ENCODE data around the gene SLC44A1. TPM values are rescaled to one million over a fixed set of nuclear protein-coding genes. Genes with fewer than 3 reads are reported as not detected.

Gene SLC44A1
- total RNA-seq, 1 donor from 2014 or later: 16.5 TPM

DNA sequence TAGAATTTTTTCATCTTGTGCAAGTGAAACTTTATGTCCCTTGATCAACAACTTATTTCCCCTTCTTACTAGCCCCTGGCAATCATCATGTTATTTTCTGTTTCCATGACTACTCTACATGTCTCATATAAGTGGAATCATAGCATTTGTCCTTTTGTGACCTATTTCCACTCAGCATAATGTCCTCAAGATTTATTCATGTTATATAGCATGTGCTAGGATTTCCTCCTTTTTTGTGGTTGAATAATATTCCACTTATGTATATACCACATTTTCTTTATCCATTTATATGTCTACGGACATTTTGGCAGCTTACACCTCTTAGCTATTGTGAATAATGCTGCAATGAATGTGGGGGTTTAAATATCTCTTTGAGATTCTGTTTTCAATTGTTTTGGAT, 224.4 kb downstream of the SLC44A1 start:
- H3K27me3 ChIP-seq (ENCODE audit: control insufficient read depth, insufficient read depth, low read length): no peaks in the 10 kb centered on the region
- peaks cover 1% of the 10 kb centered on the region for H3K36me3 ChIP-seq (ENCODE audit: control insufficient read depth, insufficient read depth, low read length)
- TF ChIP-seq, protein P1, sequence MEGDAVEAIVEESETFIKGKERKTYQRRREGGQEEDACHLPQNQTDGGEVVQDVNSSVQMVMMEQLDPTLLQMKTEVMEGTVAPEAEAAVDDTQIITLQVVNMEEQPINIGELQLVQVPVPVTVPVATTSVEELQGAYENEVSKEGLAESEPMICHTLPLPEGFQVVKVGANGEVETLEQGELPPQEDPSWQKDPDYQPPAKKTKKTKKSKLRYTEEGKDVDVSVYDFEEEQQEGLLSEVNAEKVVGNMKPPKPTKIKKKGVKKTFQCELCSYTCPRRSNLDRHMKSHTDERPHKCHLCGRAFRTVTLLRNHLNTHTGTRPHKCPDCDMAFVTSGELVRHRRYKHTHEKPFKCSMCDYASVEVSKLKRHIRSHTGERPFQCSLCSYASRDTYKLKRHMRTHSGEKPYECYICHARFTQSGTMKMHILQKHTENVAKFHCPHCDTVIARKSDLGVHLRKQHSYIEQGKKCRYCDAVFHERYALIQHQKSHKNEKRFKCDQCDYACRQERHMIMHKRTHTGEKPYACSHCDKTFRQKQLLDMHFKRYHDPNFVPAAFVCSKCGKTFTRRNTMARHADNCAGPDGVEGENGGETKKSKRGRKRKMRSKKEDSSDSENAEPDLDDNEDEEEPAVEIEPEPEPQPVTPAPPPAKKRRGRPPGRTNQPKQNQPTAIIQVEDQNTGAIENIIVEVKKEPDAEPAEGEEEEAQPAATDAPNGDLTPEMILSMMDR (IDR thresholded peaks at IDR 0.05; ENCODE audit: insufficient read depth, low read length, poor library complexity, severe bottlenecking): no peak
- no peak overlapping the region for H3K4me3 ChIP-seq (ENCODE audit: low read depth, low read length)
- DNase-seq (ENCODE audit: low read depth): no peak

DNA sequence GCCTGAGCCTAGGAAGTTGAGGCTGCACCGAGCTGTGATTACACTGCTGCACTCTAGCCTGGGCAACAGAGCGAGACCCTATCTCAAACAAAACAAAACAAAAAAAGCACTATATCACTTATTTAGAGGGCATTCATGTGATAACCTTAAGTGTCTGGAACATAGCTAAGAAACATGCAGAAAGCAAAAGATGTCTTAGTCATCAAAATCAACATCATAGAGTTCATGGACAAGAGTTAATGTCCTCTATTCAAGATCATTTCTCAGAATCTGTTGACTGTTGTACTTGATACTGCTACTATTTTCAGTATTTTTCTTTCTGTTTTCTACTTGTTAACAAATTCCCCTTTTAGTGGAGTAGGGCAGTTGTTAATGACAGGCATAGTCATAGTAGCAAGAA, 228.8 kb downstream of the SLC44A1 start:
- H3K36me3 ChIP-seq (ENCODE audit: control insufficient read depth, insufficient read depth, low read length): peaks cover 1% of the 10 kb centered on the region
- no peak overlapping the region for H3K4me3 ChIP-seq (ENCODE audit: low read depth, low read length)
- no peak for DNase-seq (ENCODE audit: low read depth)
- no peaks in the 10 kb centered on the region for H3K27me3 ChIP-seq (ENCODE audit: control insufficient read depth, insufficient read depth, low read length)
- TF ChIP-seq, protein P1 (IDR thresholded peaks at IDR 0.05; ENCODE audit: insufficient read depth, low read length, poor library complexity, severe bottlenecking): no peak

DNA sequence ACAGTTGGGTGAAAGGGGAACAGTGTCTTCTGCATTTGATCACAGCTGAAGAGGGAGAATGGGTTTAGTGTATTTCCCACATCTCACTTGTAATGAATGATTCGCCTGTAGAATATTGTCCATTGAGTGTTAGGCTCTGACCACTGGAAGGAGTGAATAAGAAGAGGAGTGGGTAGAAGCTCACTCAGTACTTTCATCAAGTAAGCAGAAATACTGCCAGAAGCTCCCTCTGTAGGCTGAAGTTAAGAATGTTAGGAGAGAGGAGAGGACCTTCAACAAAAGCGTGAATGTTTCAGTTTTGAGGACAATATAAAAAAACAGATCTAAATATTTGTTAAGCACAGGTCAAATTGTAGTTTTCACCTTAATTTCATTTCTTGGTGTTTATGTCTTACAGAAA, 230.9 kb downstream of the SLC44A1 start:
- no peaks in the 10 kb centered on the region for H3K27me3 ChIP-seq (ENCODE audit: control insufficient read depth, insufficient read depth, low read length)
- TF ChIP-seq, protein P1 (IDR thresholded peaks at IDR 0.05; ENCODE audit: insufficient read depth, low read length, poor library complexity, severe bottlenecking): peak; percentile 40
- peaks cover 1% of the 10 kb centered on the region for H3K36me3 ChIP-seq (ENCODE audit: control insufficient read depth, insufficient read depth, low read length)
- H3K4me3 ChIP-seq (ENCODE audit: low read depth, low read length): no peak overlapping the region
- peak; percentile 25 for DNase-seq (ENCODE audit: low read depth)

DNA sequence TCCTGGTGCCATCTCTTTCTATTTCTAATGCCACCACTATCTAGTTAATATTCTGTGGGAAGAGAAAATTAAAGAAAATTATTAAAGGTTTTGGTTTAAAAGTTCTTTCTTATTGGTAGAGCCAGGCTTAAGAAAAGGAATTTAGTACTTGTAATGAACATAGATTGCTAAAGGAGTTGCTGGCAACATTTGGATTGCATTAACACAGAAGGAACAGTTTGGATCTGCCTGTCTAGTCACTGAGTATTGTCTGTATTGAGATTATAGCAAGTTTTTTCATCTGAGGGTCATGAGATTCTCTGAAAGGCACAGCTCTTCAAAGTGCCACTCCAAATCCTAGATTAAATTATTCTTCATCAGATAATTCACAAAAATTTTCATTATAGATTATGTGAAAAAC, 235.4 kb downstream of the SLC44A1 start:
- no peak for DNase-seq (ENCODE audit: low read depth)
- Histone ChIP-seq H3K27me3 (ENCODE audit: control insufficient read depth, insufficient read depth, low read length) (no peaks in the 10 kb centered on the region), H3K4me3 (ENCODE audit: low read depth, low read length) (no peak overlapping the region), H3K36me3 (ENCODE audit: control insufficient read depth, insufficient read depth, low read length) (no peaks in the 10 kb centered on the region)
- TF ChIP-seq, protein P1 (IDR thresholded peaks at IDR 0.05; ENCODE audit: insufficient read depth, low read length, poor library complexity, severe bottlenecking): no peak

DNA sequence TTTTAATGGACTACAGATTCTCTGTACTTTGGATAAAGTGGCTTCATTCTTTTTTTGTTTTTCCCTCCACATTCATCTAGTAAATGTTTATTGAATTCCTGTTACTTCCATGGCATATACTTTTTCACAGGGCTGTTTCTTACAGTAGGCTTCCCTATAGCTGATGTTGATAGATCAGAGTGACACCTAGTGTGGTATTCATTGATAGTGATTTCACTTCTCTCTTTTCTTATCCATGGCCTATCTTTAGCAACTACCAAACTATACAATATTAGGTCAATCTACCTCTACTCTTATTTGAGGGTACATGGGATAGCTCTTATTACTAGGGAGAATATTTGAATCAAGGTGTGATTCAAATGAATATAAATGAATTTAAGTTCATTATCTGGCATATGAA, 239.2 kb downstream of the SLC44A1 start:
- DNase-seq (ENCODE audit: low read depth): no peak
- TF ChIP-seq, protein P1 (IDR thresholded peaks at IDR 0.05; ENCODE audit: insufficient read depth, low read length, poor library complexity, severe bottlenecking): no peak
- no peak overlapping the region for H3K4me3 ChIP-seq (ENCODE audit: low read depth, low read length)
- no peaks in the 10 kb centered on the region for H3K36me3 ChIP-seq (ENCODE audit: control insufficient read depth, insufficient read depth, low read length)
- no peaks in the 10 kb centered on the region for H3K27me3 ChIP-seq (ENCODE audit: control insufficient read depth, insufficient read depth, low read length)

DNA sequence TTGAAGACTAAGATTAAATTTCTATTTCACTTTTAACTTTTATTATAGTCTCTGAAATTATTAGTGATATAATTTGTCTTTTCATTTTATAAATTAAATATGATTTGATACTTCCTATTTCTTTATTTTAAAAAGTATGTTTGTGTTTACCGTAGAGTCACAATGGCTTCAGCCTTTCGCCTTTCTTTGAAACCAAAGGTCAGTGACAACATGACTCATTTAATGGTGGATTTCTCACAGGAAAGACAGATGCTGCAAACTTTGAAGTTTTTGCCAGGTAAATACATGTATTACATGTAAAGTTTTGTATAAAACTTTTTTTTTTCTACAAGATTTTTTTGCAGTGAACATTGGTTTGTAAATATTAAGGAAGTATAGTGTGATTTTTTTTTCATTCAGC, 239.8 kb downstream of the SLC44A1 start:
- no peaks in the 10 kb centered on the region for H3K27me3 ChIP-seq (ENCODE audit: control insufficient read depth, insufficient read depth, low read length)
- TF ChIP-seq, protein P1 (IDR thresholded peaks at IDR 0.05; ENCODE audit: insufficient read depth, low read length, poor library complexity, severe bottlenecking): no peak

More for the DNA sequence above, 239.8 kb downstream of the SLC44A1 start:
- no peaks in the 10 kb centered on the region for H3K36me3 ChIP-seq (ENCODE audit: control insufficient read depth, insufficient read depth, low read length)
- DNase-seq (ENCODE audit: low read depth): no peak
- H3K4me3 ChIP-seq (ENCODE audit: low read depth, low read length): no peak overlapping the region
